Measurements from ENCODE around the gene STMN3. TPM values are rescaled to one million over a fixed set of nuclear protein-coding genes. Genes with fewer than 3 reads are reported as not detected.

Gene STMN3
- total RNA-seq, 1 experiment from 2014 or later = 42.7 TPM

GRCh38 chr20:63657937-63658748 lies 4.9 kb upstream of the STMN3 start, which contains the start of gene RTEL1:
Gene RTEL1, plus strand, starts transcription at chr20:63658312. Its CDS starts 1,091 bp downstream, at chr20:63659403.
- in situ Hi-C loops (cut with HindIII; ENCODE audit: low pct_unique_long_range_greater_than_20kb, low sequenced_read_pairs) = no loop called here

DNA sequence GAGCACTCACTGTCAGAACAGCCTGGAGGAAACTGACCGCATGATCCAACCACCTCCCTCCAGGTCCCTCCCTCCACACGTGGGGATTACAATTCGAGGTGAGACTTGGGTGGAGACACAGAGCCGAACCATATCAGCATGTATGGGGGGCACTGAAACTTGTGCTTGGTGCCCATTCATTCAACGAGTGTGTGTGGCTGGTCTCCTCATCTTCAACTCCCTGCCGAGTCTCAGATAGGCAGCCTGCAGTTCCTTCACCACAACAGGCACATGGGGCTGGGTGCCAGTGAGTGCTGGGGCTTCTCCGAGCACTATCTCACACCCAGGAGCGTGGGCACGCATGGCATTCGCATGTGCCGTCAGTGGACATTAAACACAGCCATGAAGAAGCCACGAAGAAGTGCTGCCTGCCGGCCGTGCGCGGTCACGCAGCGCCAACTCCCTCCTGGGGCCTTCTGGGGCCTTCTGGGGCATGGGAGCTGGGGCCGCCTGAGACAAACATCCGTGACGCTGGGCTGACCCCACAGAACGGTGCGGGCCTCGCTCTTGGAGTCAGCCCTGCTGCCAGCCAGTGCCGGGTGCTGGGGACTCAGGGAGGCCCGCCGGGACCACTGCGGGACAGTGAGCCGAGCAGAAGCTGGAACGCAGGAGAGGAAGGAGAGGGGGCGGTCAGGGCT lies 4.2 kb upstream of the STMN3 start:
- peak overlapping the region; percentile 90 for H3K27ac ChIP-seq (ENCODE audit: low read length)

More at GRCh38 chr20:63657937-63658748, 4.9 kb upstream of the STMN3 start, which contains the start of gene RTEL1:
- ChIA-PET POLR2A (interaction anchor here (0.6 kb wide), 1 partner anchor 17 kb away, joined by 3 read pairs; no protein-coding TSS in a partner anchor), CTCF (interaction anchor here (0.9 kb wide), 1 partner anchor 17 kb away, joined by 6 read pairs; no protein-coding TSS in a partner anchor)
- Histone ChIP-seq H3K27ac (ENCODE audit: low read length) (peak within 1 kb of the TSS; percentile 90), H3K4me1 (ENCODE audit: control insufficient read depth, insufficient read depth, low read length) (peaks cover 9% of the 10 kb centered on the region), H3K4me3 (ENCODE audit: low read depth in 2 of 2, low read length in 2 of 2) (peak within 1 kb of the TSS; percentile 92 to 95), H3K27me3 (ENCODE audit: control insufficient read depth, insufficient read depth, low read length) (no peaks in the 10 kb centered on the region), H3K9me3 (ENCODE audit: control insufficient read depth, insufficient read depth, low read depth, low read length) (no peaks in the 10 kb centered on the region), H3K36me3 (ENCODE audit: control insufficient read depth, insufficient read depth, low read length) (peaks cover 3% of the 10 kb centered on the region; the same call in 1 of the 2 replicates)
- peak; percentile 71 for DNase-seq (ENCODE audit: low read depth, low spot score)
- peak; percentile 95 for ATAC-seq
- no TSS peak for BruUV-seq (replicated peaks)
- intact Hi-C loops (cut with micrococcal nuclease; ENCODE audit: unreplicated experiment) = no loop called here
- peak; percentile 83 for TF ChIP-seq POLR2AphosphoS5 (IDR thresholded peaks at IDR 0.05; ENCODE audit: low read depth, low read length)
- peak; percentile 80; the same call in 1 of the 2 replicates for TF ChIP-seq SIN3A (IDR thresholded peaks at IDR 0.05; ENCODE audit: borderline replicate concordance, insufficient read depth, low read depth, low read length)
- peak; percentile 48; the same call in 1 of the 2 replicates for TF ChIP-seq TCF7L2 (IDR thresholded peaks at IDR 0.05; ENCODE audit: low read depth, low read length)
- TF ChIP-seq CTCF (IDR thresholded peaks at IDR 0.05) = no peak

More for the DNA sequence above, 4.2 kb upstream of the STMN3 start:
- no peak for ATAC-seq
- Histone ChIP-seq H3K4me3 (ENCODE audit: low read depth in 2 of 2, low read length in 2 of 2) (peak overlapping the region; percentile 92 to 95; a peak in 2 of 4 replicates), H3K36me3 (ENCODE audit: control insufficient read depth, insufficient read depth, low read length) (peaks cover 3% of the 10 kb centered on the region; the same call in 1 of the 2 replicates), H3K9me3 (ENCODE audit: control insufficient read depth, insufficient read depth, low read depth, low read length) (no peaks in the 10 kb centered on the region), H3K4me1 (ENCODE audit: control insufficient read depth, insufficient read depth, low read length) (peaks cover 9% of the 10 kb centered on the region), H3K27me3 (ENCODE audit: control insufficient read depth, insufficient read depth, low read length) (no peaks in the 10 kb centered on the region)
- intact Hi-C loops (cut with micrococcal nuclease; ENCODE audit: unreplicated experiment) (no loop called here), in situ Hi-C loops (cut with HindIII; ENCODE audit: low pct_unique_long_range_greater_than_20kb, low sequenced_read_pairs) (no loop called here)
- DNase-seq (ENCODE audit: low read depth, low spot score) = no peak
- TF ChIP-seq, protein P1, sequence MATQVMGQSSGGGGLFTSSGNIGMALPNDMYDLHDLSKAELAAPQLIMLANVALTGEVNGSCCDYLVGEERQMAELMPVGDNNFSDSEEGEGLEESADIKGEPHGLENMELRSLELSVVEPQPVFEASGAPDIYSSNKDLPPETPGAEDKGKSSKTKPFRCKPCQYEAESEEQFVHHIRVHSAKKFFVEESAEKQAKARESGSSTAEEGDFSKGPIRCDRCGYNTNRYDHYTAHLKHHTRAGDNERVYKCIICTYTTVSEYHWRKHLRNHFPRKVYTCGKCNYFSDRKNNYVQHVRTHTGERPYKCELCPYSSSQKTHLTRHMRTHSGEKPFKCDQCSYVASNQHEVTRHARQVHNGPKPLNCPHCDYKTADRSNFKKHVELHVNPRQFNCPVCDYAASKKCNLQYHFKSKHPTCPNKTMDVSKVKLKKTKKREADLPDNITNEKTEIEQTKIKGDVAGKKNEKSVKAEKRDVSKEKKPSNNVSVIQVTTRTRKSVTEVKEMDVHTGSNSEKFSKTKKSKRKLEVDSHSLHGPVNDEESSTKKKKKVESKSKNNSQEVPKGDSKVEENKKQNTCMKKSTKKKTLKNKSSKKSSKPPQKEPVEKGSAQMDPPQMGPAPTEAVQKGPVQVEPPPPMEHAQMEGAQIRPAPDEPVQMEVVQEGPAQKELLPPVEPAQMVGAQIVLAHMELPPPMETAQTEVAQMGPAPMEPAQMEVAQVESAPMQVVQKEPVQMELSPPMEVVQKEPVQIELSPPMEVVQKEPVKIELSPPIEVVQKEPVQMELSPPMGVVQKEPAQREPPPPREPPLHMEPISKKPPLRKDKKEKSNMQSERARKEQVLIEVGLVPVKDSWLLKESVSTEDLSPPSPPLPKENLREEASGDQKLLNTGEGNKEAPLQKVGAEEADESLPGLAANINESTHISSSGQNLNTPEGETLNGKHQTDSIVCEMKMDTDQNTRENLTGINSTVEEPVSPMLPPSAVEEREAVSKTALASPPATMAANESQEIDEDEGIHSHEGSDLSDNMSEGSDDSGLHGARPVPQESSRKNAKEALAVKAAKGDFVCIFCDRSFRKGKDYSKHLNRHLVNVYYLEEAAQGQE (IDR thresholded peaks at IDR 0.05; ENCODE audit: insufficient read depth in 1 of 2, low read depth in 2 of 2, low read length in 1 of 2) = 0 out of 4 replicates have a peak, but pooled peaks of 1 of the 2 experiments have one; percentile 11
- no peak for TF ChIP-seq TCF7L2 (IDR thresholded peaks at IDR 0.05; ENCODE audit: low read depth, low read length)
- no peak for TF ChIP-seq POLR2AphosphoS5 (IDR thresholded peaks at IDR 0.05; ENCODE audit: low read depth, low read length)
- POLR2A ChIA-PET = no interaction called here
- no TSS peak for BruUV-seq (replicated peaks)
- CTCF ChIA-PET = no interaction called here
